Measurements from ENCODE around the gene OARD1. TPM values are rescaled to one million over a fixed set of nuclear protein-coding genes. Genes with fewer than 3 reads are reported as not detected.

The OARD1 gene
- total RNA-seq, 1 donor from 2014 or later = 12.1 TPM

DNA sequence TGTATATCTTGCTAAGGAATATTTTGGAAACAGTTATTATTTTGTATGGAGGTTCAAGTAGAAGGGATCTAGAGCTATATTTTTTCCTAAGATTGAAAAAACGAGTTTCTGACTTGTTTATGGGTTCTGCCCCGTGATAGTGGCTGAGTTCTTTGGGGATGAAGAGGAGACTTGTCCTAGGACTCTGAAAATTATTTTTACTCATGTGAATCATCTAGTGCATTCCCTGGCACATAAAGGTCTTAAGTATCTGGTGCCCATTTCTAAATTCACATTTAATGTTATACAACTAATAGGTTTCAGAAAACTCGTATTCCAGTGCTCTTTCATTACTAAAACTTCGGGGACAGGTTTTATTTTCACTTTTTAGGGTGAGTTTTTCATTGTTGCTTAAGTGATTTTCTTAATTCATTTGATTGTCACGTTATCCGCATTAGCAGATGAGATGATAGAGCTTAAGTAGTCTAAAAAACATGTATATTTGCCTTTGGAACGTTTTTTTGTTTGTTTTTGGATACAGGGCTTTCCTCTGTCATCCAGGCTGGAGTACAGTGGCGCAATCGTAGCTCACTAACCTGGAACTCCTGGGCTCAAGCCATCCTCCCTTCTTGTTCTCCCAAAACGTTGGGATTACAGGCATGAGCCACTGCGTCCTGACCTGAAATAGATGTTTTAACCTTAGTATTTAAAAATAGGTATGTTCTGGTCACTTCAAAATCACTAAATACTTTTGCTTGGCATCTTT is 2.7 kb upstream of the OARD1 start:
- DNase-seq = no peak

DNA sequence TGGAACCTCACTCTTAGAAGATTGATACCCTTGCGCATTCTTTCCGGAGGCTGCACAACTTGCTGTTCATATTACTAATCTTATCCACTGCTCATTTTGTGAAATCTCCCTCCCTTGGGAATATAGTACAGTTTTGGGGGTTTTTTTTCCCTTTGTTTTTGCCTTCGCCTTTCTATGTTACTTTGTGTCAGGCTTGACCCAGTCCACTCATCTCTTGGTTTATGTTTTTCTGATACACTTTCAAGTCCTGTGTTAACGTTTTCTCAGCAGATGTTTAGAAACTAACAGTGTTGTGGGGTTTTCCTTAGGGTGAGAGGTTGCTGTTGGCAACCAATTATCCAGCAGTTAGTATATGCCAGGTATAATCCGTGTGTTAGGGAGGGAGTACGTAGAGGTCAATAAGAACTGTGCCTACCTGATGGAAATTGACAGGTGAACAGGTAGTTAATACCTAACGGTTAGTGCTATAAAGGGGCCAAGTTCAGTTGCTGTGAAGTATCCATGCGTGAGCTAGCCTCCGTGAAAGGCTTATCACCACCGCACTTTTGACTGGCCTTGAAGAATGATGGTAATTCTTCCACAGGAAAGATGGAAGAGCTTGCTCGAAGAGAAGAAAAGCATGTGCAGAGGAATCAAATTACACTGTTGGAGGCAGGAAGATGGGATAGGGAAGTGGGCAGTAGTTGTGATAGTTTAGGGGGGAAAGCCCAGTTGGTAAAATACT is 2.0 kb upstream of the OARD1 start:
- peak; percentile 77 for DNase-seq

GRCh38 chr6:41073203-41073967 is 1.2 kb upstream of the OARD1 start:
- peak; percentile 61 for DNase-seq

- no peak for DNase-seq
Observed at GRCh38 chr6:41072836-41073202, 663 bp upstream of the OARD1 start, which contains the start of gene NFYA. Gene NFYA, plus strand, starts transcription at chr6:41072974. Its CDS starts 6,116 bp downstream, at chr6:41079090.

- DNase-seq = no peak
Observed at GRCh38 chr6:41071501-41071922, 644 bp downstream of the OARD1 start.

DNA sequence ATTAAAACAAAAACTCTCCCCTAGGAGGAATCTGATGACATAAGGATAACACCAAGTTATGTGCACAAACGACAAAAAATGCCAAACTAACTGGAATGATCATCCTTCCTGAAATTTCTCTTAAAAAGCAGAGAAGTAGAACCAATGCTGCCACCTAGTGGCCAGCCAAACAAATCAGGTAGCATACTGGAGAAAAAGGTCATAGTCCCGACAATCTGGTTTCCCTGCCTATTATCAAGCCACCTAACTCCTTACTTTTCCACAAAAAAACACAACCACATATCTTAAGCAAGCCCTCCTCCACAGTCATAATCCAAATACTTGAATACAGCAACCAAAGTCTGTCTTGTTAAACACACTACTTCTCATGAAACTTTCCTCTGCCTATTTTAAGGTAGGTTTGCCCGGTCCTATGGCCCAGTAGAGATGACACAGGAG is 5.3 kb downstream of the OARD1 start:
- peak; percentile 63 for DNase-seq

DNA sequence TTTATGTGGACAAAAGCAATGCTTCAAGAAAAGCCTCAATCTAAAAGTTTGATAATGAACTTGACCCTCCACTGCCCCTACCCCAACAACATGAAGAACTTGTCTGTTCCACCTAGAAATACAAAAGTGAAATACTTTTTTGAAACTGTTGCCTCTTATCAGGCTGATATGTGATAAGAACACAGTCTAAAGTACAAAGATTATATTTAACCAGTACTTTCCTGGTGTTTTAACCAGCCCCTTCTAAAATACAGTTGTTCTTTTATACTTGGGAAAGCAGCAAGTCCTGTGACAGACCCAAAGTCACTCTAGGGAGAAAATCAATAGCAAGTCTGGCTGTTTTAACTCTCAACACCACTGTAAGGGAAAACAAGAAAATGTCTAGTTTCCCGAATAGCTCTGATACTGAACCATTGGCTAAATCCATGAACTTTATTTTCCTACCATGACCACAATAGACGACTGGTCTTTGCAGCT is 6.6 kb downstream of the OARD1 start:
- no peak for DNase-seq

- DNase-seq = no peak
Observed at GRCh38 chr6:41064841-41065240, 7.3 kb downstream of the OARD1 start.

DNA sequence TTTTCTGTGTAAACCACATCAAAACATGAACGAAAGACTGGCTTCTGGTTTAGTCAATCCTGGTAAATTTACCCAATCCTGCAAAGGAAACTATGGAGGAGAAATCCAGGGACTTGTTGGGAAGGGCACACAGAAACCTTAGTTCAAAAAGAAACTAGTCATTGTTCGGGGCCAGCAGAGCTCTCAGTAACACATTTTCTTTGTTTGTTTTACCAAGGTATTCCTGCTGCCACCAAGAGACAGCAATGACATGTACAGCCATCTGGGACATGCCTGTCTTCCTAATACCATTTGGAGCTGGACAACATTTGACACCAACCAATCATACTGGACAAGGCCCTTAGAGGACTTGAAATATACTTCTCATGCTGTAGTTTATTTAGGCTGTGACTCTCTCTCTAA is 8.3 kb downstream of the OARD1 start:
- DNase-seq = no peak

GRCh38 chr6:41062056-41062455 is 10.1 kb downstream of the OARD1 start:
- DNase-seq = no peak

DNA sequence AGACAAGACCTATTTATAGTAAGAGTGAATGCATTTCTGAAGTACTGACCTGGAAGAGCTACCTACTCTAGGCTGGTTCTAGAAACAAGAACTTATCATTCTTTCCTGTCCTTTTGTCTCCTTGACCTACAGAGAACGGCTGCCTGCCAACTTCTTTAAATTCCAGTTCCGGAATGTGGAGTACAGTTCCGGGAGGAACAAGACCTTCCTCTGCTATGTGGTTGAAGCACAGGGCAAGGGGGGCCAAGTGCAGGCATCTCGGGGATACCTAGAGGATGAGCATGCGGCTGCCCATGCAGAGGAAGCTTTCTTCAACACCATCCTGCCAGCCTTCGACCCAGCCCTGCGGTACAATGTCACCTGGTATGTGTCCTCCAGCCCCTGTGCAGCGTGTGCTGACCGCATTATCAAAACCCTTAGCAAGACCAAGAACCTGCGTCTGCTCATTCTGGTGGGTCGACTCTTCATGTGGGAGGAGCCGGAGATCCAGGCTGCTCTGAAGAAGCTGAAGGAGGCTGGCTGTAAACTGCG is 10.9 kb downstream of the OARD1 start:
- DNase-seq = no peak

- no peak for DNase-seq
Observed at GRCh38 chr6:41059556-41059955, 12.6 kb downstream of the OARD1 start.

DNA sequence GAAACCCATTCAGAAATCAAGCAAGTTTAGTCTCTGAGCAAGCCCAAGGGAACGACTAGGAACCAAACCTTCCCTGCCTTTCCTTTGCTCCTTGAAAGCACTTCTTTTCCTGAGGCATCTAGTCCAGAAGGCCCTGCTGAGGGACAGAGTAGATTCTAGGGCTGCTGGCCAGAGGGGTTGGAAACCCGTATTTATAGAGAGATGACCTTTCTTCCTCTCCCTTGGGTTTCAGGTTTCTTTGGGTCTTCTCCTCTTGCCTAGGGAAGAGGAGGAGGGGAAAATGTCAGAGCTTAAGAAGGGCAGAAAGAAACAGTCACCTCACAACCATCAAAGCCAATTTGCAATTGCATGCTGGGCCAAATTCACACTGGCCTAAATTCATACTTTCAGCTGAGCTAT is 13.4 kb downstream of the OARD1 start:
- DNase-seq = no peak

DNA sequence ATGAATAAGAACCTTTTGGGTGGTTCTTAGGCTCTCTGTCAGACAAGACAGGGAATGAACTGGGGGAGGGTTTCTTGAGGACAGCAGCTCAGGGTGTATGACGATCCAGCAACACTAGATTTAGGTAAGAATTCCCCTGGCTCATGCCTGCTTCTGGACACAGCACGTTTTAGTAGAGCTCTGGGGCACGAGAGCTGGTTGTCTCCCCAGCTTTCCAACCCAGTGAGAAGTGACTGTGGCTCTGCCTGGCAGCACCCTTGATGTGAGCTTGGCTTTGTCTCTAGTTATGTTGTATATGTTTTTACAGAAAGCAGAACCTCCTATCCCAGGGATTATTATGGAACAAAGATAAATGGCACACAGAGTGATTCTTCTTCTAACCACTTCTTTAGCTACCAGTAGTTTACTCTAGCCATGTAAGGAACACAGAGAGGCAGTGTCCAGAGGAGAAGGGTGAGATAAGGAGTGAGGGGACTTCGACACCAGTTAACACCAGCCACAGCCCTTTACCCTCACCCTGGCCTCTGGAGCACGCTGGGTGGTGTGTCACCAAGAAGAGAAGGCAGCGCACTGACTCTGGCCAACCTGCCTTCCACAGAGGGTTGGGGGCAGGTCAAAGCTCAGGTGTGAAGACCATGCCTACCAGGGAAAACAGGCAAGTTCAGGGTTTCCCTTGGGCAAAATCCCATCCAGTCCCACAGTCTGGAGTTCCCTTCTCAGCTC is 15.2 kb downstream of the OARD1 start:
- DNase-seq = no peak

- no peak for DNase-seq
Observed at GRCh38 chr6:41055149-41055548, 17.0 kb downstream of the OARD1 start.

- no peak for DNase-seq
Observed at GRCh38 chr6:41054511-41054910, 17.6 kb downstream of the OARD1 start.

DNA sequence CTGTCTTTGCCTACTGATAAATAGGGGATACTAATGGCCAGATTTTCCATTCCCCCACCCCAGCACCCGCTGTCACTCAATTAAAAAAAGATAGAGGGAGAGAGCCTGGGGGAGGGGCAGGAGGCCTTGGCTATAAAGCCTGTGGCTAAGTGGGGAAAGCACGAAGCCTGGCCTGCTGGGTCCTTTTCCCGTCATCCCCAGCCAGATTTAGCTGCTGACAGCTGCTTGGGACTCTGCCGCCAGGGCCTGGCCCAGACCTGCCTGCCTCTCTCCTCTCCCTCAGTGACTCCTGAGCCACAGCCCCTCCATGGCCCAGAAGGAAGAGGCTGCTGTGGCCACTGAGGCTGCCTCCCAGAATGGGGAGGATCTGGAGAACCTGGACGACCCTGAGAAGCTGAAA is 19.1 kb downstream of the OARD1 start, which contains the start of gene APOBEC2:
TSS of gene APOBEC2 (plus strand) at position 162 of the 400 bp plus-strand sequence. CDS start at position 308, 146 bp downstream.
- DNase-seq = no peak

- no peak for DNase-seq
Observed at GRCh38 chr6:41051873-41052272, 20.3 kb downstream of the OARD1 start.

DNA sequence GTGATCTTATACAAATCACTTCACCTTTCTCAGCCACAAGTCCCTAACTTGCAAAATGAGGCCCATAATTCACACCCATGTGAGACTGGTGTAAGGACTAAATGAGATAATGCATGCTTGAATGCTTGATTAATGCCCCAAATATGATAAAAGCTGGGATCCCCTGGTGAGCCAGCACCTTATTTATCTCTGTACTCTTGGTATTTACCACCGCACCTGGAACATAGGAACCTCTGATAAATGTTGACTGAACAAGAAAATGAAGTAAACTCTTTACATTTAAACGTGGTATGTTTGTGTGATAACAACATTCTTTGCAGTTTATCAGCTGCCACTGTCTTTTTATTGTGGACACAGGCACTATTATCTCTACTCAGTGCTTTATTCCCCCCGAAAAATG is 21.6 kb downstream of the OARD1 start:
- DNase-seq = no peak

GRCh38 chr6:41049955-41050354 is 22.2 kb downstream of the OARD1 start:
- no peak for DNase-seq

DNA sequence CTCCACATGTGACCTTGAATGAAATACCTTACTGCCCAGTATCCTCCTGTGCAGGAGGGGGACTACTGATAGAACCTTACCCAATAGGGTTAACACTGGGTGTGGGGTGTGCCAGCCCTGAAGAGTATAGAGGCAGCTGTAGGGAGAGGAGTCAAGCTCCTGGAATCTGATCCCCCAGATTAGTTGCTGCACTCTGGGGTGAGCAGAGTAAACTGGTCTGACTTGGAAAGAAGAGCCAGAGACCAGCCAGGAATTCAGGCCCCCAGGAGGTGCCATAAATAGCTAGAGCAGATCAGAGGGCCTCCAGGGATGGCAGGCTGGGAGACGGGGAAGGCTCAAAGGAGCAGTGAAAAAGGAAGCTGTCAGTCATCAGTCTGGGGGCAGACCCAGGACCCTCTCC is 22.6 kb downstream of the OARD1 start:
- no peak for DNase-seq
